HG02642 (cell line): Measurements from ENCODE around the gene SIAH1.
"Not testable (repeated sequence)": the region's sequence is repeated elsewhere in the genome, so short reads cannot be mapped to it uniquely, and the experiment has no call there.

Source experiments
- ATAC-seq: cut with Tn5 transposase; IDR thresholded peaks from one replicate; pipeline ENCODE4 v1.9.1; 2021; ENCODE audit warnings: mild to moderate bottlenecking; ENCODE audit not compliant: unreplicated experiment, poor library complexity

Gene SIAH1

GRCh38 chr16:48369765-48370164 is 15.4 kb downstream of the SIAH1 start:
- ATAC-seq: no peak

DNA sequence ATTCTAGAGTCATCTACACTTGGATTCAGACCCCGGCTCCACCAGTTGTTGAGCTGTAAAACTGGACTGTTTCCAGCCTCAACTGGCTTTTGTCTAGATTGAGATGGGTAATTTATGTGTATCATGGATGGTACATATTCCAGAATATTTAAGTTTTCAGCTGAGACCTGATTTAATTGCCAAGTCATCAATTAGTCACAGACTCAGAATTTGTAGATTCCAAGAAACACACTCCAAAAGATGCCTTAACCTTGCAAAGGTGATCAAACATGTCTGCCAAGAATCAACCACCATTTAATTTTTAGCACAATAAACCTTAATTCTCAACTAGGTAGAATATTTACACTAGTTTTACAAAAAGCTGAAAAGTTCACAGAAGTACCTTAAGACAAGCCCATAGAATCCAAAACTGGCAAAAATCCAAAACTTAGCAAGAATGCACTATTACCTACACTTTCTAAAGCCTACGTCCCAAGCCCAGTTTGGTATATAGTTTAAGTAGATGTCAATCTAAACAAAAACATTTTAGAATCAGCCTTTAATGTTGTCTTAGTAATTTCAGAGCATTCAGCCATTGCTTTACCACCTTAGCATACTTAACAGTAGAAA is 17.7 kb downstream of the SIAH1 start:
- no peak for ATAC-seq

DNA sequence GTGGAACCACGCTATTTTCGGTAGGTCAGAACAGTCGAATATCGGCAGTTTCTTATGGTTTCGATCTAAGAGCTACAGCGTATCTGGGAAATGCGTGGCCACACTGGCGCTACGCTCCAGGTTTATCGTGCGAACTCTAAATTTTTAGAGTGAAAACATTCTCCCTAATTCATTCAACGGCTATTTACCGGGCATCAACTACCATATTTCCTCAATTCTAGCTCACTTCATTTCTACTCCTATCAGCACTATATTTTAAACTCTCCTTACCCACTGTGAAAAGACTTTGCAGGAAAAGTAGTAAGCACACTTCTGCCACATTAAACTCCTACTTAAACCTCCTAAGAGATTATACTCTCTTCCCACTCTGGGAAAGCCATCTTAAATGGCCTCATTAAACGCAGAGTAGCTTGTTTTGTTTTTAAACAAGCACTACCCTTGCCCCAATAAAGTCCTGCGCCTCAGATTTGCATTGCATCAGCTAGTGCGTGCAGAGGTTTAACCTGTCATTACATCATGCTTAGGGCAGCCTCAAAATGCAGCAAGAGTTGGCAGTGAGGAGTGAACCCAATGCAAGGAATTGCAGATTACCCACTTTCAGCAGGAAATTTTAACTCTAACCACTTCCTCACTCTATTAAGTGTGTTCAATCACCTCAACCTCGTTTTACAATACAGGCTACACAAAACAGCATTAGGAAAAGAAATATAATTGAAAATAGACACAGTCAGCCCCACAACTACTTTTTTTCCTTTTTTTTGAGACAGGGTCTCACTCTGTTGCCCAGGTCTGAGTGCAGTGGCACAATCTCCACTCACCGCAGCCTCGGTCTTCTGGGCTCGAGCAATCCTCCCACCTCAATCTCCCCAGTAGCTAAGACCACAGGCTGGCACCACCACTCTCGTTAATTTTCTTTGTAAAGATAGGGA is 18.8 kb downstream of the SIAH1 start:
- peak; percentile 60 for ATAC-seq

- peak; percentile 95 for ATAC-seq
Measured at GRCh38 chr16:48365601-48366164, 19.5 kb downstream of the SIAH1 start.

DNA sequence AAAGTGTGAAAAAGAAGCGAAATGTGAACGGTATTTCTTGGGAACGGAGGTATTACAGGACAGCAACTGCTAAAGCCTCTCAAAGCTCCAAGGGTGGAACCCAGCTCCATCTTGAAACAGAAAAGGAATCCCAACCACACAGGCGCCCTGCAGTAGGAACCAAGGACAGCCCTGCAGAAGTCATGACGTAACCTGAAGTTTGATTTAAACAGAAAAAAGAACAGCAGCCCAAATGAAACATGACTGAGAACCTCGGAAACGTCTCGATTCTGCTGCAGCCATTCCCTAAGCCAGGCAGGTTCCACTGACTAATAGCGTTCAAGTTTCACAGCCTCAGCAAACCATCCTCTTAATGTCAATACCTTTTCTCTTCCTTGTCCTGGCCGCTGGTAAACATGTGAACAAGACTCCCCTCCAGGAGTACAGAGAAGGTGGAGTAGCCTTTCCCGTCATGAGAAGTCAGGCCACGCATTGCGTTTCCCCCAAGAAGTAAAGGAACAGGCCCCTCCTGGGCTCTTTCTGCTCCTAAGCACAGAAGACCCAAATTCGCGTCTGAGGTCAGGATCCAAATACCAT is 20.1 kb downstream of the SIAH1 start:
- ATAC-seq: no peak

DNA sequence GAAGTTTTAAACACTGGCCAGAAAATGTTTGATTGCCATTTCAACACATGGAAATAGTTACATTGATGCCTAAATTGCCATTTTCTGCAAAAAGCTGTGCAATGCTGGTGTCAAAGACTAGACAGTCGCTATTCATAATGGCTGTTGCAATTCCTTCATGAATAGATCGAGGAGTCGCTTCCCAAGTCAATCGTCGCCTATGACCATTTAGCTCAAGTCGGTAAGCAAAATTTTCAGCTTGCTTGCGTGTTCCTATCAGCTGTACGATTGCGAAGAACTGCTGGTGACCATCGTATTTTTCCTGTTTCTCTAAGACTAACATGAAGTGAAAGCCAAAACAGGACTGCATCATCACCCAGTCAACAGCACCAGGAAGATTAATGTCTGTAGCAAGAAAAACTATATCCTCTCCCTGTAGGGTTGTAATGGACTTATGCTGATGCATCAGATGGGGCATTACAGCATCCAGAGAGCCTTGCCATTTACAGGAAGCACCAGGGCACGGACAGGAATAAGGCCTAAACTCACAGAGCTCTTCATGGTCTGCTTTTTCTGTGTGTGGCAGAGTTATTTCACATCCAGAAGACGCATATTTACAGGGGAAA is 23.6 kb downstream of the SIAH1 start:
- no peak for ATAC-seq

DNA sequence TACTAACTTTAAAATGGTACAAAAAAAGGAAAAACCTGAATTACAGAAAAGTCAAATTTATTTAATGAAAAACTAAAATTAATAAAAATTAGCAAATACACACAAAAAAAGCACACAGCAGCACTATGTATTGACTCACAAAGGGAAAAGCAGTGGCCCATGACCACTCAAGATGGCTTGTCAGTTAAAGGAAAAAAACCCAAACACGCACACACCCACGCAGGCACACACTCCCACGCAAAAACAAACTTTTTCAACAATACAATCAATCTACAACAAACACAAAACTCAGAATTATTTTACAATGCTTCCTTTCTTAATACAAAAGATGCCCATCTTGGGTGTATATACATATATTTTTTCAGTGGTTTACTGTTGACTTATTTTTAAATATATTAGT is 24.2 kb downstream of the SIAH1 start:
- no peak for ATAC-seq

- ATAC-seq: no peak
Measured at GRCh38 chr16:48359983-48360382, 25.2 kb downstream of the SIAH1 start.

DNA sequence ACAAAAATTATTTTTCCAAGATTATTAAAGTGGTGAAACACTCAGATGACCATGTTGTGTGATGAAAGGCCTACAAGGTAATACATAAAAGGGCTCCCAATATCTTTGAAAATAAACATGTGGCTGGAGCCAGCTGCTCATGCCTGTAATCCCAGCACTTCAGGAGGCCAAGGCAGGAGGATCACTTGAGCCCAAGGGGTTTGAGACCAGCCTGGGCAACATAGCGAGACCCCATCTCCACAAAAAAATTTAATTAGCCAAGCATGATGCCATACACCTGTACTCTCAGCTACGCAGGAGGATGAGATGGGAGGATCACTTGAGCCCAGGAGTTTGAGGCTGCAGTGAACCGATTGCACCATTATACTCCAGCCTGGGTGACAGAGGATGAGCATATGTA is 26.8 kb downstream of the SIAH1 start:
- ATAC-seq: no peak

GRCh38 chr16:48356633-48357376 is 28.4 kb downstream of the SIAH1 start:
- ATAC-seq: no peak

GRCh38 chr16:48354877-48355855 is 30.0 kb downstream of the SIAH1 start:
- ATAC-seq: no peak

DNA sequence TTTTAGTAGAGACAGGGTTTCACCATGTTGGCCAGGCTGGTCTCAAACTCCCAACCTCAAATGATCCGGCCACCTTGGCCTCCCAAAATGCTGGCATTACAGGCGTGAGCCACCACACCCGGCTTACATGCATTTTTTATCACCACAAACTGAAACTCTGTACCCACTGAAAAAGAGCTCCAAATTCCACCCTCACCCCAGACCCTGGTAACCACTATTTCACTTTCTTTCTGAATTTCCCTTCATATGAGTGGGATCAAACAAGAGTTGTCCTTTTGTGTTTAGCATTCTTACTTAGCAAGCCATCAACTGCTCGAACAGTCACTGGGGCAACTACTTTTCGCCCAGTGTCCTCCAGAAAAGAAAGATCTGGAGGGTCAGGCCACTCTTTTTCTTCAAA is 30.8 kb downstream of the SIAH1 start:
- ATAC-seq: not testable (repeated sequence)

DNA sequence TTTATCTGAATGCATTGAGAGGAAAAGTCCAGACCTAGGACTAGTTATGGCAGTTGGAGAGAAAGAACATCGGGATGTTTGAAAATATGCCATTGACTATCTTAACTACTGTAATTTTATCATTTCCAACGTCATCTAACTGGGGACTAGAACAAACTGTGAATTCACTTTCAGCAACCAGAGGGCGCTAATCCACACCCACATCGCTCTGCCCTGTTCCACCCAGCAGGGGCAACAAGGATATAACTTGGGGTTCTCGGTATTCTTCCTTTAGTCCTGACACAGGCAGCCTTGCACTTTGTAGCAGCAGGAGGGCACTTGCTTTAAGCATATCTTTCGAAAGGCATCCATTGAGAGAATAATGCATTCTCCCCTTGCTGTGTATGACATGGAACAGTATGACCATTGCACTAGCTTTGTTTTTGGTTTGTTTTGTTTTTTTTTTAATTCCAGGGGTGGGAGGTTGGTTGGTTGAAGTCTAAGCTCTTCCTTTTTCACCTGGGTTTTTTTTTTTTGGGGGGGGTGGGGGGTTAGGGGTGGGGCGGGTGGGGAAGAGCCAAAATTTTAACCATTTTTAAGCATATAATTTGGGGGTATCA is 31.5 kb downstream of the SIAH1 start:
- peak; percentile 78 for ATAC-seq

DNA sequence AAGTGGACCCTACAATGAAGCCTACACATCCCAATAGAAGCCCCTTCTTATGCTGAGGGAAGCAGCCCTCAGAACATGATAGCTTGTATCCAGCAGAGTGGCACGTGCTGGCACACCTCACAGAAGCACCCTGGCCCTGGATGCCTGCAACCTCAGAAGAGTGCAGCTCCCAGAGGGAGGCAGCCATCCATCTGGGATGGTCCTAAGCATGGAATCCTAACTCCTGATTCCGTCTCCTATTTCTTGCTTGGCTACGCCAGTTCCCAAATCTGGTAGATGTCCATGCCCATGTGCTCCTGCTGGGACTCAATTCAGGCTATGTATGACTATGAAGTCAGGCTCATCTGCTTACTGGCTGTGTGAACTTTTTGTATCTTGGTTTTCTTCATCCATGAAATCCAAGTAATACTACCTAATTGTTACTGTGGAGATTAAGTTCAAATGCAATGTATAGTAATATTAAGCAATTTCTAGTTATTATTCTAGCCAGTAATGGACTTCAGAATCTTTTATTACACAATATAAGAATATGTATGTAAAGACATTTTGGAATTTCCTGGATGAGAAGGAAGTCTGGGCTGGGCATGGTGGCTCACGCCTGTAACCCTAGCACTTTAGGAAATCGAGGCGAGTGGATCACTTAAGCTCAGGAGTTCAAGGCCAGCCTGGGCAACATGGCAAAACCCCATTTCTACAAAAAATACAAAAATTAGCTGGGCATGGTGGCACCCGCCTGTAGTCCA is 32.4 kb downstream of the SIAH1 start:
- no peak for ATAC-seq

DNA sequence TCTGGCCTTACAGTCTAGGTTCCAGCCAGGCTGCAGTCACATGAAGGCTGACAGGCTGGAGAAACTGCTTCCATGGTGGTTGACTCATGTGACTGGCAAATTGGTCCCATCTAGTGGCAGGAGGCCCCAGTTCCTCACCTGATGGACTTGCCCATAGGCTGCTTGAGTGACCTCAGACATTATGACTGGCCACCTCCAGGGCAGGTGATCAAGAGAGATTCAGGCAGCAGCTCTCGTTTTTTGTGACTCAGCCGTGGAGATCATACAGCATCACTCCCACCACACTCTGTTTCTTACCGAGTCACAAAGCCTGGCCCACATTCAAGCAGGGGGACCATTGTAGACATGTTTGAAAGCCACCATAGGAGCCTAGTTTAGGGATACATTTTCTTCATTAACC is 34.5 kb downstream of the SIAH1 start:
- no peak for ATAC-seq

DNA sequence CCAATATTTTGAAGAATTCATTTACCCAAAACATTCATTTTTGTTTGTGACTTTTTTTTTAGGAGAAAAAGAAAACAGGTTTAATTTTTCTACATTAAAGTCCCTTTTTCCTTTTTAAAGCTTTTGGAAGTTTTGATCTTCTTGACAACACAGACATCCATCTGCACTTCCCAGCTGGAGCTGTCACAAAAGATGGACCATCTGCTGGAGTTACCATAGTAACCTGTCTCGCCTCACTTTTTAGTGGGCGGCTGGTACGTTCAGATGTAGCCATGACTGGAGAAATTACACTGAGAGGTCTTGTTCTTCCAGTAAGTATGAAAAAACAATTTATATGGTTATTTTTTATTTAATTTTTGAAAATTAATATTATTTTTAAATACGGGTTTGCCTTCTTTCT is 37.2 kb downstream of the SIAH1 start:
- no peak for ATAC-seq

DNA sequence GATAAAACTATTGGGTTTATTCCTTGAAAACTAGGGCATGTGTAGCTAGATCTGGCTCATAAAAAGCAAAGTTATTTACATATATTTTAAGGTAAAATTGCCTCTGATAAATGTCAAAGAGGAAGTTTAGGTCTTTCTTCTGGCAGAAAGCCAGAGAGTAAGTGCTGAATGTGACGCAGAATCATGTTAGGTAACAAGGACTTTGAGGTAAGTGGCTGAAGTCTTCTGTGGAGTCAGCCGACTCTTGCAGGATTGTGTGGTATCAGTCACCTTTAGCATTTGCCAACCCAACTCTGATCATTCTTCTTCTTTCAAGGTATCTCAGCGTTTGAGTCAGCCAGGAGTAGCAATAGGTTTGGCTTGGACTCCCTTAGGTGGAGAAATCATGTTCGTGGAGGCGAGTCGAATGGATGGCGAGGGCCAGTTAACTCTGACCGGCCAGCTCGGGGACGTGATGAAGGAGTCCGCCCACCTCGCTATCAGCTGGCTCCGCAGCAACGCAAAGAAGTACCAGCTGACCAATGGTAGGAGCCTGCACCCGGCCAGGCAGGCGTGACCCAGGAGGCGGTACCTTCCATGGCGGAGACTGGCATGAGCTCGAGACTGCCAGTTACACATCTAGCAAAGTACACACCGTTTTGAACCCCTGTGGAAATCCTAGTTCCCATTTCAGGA is 37.9 kb downstream of the SIAH1 start:
- ATAC-seq: no peak
